Putamen (tissue), 1 donor: Measurements from ENCODE around the gene TRIP10.
A peak's percentile ranks its signal among the peaks of the same experiment; 100 is the strongest.
"Not testable (repeated sequence)": the region's sequence is repeated elsewhere in the genome, so short reads cannot be mapped to it uniquely, and the experiment has no call there.

Experiments used
- DNase-seq: peaks from one replicate; pipeline ENCODE4 v3.0.0-alpha.2; 2016; ENCODE audit warnings: low spot score

Gene TRIP10, protein sequence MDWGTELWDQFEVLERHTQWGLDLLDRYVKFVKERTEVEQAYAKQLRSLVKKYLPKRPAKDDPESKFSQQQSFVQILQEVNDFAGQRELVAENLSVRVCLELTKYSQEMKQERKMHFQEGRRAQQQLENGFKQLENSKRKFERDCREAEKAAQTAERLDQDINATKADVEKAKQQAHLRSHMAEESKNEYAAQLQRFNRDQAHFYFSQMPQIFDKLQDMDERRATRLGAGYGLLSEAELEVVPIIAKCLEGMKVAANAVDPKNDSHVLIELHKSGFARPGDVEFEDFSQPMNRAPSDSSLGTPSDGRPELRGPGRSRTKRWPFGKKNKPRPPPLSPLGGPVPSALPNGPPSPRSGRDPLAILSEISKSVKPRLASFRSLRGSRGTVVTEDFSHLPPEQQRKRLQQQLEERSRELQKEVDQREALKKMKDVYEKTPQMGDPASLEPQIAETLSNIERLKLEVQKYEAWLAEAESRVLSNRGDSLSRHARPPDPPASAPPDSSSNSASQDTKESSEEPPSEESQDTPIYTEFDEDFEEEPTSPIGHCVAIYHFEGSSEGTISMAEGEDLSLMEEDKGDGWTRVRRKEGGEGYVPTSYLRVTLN

DNA sequence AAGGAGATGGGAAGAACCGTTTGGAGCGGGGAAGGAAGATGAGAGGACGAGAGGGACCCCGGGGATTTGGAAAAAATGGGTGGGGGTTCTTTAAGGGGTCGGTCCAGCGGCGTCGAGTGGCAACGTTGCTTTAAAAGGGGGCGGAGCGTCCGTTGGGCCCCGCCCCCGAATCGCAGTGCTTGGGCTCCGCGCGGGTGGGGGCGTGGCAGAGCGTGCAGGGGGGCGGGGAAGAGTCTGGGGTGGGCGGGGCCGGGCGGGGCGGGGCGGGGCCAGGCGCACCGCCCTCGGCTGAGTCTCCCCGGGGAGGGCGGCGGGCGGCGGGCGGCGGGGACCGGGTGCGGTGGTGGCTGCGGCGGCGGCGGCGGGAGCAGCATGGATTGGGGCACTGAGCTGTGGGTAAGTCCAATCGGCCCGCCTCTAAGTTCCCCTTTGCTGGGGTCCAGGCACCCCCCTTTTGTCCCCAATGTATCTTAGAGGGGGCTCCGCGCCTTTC is at the start of gene TRIP10:
Gene TRIP10 (plus strand): TSS at position 291 of the 493 bp plus-strand sequence. CDS start 82 bp downstream, at position 373.
- peak; percentile 84 for DNase-seq

DNA sequence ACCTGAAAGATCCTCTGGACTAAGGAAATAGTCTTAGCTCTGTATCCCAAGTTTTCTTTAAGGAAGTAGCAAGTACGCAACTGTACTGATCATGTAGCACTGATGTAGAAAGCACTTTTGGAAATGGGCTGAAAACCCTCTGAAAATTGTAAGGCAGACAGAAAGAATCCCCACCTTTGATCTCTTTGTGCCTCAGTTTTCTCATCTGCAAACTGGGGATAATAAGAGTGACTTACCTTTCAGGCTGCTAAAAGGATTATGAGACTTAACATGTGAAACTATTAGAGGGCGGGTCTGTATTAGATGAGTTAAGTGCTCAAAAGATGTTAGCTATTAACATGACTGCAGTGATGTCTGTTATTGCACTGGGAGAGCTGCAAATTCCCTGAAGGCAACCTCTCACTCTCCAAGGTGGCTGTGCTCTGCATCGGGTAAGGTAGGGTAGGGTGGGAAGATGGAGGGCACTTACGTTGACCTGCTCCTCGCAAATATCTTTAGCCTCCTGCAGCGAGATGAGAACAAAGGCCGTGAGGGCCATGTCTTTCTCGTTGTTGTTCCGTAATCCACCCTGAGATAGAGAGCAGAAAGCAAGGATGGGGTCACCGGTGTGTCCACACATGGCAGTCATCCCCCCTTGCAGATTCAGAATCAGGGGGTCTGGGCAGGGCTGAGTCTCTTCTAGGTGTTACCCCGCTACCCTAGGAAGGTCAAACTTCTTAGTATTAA is 49.2 kb upstream of the TRIP10 start:
- no peak for DNase-seq

DNA sequence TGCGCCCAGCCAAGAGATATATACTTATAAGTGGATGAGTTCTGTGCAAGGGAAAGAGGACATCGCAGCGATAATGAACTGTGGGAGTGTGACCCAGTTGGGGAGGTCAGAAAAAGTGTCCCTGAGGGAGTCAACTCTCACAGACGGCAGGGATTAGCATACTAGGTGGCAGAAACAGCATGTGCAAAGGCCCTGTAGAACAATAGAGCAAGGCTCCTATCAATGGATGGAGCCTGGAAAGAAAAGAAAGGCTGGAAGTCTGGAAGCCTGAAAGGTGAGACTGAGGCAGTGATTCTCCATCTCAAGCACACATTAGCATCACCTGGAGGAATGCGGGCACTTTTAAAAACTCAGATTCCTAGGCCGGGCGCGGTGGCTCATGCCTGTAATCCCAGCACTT is 48.1 kb upstream of the TRIP10 start:
- no peak for DNase-seq

DNA sequence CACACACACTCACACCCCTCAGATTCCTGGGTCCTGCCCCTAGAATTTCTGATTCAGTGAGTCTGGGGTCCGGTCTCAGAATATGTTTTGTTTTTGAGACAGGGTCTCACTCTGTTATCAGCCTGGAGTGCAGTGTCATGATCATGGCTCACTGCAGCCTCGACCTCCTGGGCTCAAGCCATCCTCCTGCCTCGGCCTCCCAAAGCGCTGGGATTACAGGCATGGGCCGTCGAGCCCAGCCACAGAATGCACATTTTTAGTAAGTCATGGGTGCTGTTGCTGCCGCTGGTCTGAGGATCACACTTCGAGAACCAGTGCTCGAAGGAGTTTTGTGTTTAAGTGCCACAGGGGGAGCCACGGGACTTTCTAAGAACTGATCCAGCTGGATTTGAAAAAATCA is 47.5 kb upstream of the TRIP10 start:
- DNase-seq = no peak

DNA sequence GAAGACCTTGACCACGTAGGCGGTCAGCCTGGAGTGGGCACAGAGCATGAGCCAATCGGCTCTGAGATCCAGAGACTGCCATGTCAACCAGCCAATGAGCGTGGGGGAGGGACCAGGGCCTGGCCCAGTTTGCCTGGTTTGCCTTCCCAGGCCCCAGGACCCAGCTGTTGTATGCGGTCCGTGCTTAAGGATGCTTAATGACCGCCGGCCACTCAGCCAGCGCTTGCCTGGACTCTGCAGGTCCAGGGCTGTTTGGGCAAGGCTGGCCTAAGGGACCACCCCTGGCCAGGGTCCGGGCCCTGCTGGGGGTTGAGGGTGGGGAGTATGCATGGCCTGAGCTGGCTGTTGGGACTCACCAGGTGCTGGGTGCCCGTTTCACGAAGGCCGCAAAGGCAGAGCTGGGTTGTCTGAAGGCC is 46.4 kb upstream of the TRIP10 start:
- DNase-seq = no peak

DNA sequence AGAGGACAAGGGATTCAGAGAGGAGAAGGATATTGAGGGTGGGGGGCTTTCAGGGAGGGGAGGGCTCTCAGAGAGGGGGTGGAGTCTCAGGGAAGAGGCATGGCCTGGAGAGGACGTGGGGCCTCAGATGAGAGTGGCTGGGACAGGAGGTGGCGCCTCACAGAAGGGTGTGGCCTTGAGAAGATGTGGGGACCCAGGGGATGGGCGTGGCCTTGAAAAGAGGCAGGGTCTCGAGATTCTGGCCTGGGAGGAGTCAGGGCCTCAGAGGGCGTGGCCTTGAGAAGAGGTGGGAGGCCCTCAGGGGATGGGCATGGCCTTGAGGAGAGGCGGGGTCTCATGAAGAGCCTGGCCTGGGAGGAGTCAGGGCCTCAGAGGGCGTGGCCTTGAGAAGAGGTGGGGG is 45.8 kb upstream of the TRIP10 start:
- no peak for DNase-seq

DNA sequence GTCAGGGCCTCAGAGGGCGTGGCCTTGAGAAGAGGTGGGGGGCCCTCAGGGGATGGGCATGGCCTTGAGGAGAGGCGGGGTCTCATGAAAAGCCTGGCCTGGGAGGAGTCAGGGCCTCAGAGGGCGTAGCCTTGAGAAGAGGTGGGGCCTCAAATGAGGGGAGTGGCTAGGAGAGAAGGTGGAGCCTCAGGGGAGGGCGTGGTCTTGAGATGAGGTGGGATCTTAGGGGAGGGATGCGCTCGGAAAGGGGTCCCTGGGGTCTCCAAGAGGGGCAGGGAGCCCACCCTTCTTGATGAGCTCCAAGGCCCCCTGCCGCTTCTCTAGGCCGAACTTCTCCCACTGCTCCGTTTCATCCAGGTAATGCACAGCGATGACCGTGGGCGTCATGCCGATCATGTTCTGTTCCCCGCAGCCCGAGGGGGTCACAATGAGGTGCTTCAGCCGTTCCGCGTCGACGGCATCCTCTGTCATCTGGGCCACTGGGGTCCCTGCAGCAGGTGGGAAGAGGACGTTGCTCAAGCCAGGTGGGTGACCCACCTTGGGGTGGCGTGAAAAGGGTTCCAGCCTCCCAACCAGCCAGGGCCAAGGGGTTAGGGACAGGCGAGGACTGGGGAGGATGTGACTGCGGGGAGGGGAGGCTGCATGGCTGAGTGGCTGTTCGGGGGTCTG is 45.2 kb upstream of the TRIP10 start:
- DNase-seq = no peak

DNA sequence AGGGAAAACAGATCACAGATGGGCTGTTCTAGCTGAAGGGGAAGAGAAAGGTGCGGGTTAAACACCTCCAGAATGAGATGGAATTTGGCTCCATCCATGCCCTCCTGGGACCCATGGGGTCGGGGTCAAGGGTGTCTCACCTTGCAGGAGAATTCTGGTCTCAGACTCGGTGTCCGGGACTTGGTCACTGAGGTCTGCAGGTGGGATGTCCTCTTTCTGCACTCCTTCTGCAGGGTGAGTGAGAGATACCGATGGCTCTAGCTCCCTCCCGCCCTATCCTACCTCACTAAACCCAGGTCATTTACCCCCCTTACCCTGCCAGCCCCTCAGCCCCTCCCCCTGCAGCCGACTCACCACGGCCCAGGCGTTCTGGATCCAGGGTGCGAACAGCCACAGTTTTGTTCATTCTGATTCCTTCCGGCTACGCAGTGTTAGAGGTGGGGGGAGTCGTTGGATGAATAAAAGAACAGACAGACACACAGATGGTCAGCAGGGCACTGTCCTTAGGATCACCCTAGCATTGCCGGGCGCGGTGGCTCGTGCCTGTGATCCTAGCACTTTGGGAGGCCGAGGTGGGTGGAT is 43.1 kb upstream of the TRIP10 start:
- DNase-seq = no peak

DNA sequence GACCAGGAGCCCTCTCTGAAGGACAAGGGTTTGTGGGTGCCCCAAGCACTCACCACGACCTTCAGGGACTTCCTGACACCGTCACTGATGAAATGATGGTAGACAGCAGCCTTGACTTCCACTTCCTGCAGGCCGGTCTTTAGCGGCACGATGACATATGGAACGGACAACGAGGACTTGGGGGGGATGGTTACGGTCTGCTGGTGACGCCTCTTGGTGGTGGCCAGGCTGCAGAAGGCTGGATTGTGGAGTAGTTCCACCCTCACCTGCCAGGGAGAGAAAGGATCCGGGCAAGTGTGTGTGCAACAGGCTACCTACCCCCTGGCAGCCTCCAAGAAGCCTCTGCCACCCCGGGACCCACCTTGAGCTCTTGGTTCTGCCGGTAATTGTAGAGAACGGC is 42.2 kb upstream of the TRIP10 start:
- DNase-seq = no peak

DNA sequence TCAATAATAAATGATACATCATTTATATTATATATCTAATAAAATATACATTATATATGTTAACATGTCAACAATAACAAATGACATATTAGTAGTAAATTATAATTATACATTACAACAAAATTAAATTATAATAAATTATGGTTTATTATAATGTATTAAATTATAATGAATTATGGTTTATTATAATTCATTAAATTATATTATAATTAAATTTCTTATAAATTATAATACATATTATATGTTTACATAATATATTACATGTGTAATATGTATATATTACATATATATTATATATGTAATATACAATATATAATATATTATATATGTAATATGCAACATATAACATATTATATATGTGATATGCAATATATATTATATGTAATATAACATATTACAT is 39.5 kb upstream of the TRIP10 start:
- no peak for DNase-seq

DNA sequence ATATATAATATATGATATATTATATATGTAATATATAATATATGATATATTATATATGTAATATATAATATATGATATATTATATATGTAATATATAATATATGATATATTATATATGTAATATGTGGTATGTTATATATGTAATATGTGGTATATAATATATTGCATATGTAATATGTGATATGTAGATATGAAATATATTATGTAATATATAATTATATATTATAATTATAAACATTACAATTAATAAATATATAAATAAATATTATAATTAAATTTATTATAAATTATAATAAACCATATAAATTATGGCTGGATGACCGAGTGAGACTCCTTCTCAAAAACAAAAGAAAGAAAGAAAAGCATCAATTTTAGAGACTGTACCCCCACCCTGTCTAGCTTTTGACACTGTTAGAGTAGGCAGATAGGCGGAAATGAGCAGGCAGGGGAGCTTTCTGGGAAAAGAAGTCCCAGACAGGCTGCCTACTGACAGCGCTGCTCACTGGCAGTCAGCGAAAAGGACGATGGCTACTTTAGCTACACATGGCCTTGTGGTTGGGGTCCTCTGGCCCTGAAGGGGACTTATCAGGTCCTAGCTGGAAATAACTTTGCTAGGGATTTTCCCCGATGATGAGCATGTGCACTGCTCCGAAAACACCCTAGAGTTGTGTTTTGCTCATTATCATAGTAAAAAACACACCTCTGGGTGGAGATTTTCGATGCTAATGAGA is 38.7 kb upstream of the TRIP10 start:
- DNase-seq = no peak

DNA sequence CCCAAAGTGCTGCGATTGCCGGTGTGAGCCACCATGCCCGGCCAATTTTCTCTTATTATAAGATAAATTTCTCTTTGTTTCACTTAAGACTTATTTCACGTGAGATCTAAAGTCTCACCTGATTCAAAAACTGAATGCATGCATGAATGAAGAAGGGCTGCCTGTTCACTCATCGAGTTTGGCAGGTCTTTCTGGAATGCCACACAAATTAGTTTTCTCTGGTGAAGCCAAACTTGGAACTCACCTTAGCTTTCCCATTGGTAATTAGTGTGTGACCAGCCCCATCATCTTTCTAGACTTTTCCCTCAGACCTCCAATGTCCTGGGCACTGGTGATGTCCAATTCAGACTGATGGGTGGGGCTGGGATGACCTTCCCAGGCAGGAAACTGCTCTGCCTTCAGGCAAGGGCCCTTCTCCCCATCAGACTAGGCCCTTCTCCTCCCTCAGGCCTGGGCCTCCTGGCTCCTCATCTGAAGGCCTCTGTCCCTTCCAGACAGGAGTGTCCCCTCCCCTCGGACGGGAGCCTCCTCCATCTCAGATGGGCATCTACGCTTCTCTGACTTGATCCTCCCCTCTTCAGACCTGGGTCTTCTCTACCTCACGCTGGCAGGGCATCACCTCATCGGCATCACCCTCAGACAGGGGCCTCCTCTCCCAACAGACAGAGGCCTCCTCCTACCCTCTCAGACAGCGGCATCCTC is 33.4 kb upstream of the TRIP10 start:
- no peak for DNase-seq

DNA sequence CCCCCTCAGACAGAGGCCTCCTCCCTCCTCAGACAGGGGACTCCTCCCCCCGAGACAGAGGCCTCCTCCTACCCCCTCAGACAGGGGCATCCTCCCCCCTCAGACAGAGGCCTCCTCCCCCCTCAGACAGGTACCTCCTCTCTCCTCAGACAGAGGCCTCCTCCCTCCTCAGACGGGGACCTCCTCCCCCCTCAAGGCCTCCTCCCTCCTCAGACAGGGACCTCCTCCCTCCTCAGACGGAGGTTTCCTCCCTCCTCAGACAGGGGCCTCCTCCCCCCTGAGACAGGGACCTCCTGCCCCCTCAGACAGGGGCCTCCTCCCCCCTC is 32.9 kb upstream of the TRIP10 start:
- no peak for DNase-seq

DNA sequence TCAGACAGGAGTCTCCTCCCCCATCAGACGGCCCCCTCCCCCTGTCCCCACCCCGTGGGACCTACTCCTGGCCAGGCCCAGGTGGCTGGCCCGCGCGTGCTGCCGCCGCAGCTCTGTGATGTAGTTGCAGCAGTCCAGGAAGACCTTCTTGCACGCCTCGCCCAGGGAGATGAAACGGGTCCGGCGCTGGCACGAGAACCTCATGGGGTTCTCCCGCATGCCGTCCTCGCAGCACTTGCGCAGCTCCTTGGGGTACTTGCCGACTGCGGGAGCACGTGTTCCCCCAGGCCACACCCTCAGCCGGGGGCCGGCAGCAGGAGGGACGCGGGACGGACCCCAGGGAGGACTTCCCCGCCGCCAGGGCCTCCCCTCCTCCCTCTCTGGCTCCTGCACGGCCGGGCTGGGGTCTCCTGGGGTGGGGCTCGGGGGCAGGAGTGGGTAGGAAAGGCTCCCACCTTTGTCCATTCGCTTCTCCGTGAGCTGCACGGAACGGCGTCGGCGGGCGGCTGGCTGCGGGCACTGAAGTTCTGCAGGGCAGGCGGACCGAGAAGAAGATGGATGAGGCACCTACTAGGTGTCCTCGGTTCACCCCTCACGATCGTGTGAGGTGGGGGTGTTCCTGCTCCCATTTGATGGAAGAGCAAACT is 32.3 kb upstream of the TRIP10 start:
- DNase-seq = no peak

DNA sequence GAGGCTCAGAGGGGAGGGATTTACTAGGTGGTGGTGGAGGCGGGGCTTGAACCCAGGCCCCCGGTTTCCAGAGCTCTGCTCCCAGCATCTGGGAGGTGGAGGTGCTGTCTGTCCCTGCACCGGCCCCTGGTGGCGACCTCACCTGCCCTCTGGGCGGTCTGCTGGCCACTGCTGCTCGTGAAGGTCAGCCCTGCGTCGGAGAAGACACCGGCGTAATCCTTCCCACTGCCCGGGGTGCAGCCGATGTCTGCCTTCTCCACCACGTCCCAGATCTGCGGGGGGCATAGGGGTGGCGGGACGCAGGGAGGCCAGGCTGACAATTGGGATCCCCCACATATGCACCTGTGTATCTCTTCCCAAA is 31.8 kb upstream of the TRIP10 start:
- DNase-seq = no peak

DNA sequence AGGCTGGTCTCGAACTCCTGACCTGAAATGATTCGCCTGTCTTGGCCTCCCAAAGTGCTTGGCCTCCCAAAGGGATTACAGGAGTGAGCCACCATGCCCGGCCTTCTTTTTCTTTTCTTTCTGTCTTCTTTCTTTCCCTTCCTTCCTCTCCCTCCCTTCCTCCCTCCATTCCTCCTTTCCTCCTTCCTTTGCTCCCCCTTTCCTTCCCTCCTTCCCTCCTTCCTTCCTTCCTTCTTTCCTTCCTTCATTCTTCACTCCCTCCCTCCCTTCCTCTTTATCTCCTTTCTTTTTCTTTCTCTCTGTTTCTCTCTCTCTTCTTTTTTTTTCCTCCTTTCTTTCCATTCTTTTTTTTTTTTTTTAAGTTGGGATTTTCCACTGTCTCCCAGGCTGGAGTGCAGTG is 31.1 kb upstream of the TRIP10 start:
- no peak for DNase-seq

DNA sequence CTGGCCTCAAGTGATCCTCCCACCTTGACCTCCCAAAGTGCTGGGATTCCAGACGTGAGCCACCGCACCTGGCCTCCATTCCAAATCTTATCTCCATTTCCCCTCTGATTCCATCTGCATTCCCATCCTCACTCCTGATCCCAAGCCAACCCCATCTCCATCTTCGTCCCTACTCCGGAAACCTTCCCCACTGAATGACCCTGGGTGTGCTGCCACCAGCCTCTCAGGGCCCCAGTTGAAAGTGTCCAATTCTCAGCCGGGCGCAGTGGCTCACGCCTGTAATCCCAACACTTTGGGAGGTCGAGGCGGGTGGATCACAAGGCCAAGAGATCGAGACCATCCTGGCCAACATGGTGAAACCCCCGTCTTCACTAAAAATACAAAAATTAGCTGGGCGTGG is 30.6 kb upstream of the TRIP10 start:
- DNase-seq = not testable (repeated sequence)

DNA sequence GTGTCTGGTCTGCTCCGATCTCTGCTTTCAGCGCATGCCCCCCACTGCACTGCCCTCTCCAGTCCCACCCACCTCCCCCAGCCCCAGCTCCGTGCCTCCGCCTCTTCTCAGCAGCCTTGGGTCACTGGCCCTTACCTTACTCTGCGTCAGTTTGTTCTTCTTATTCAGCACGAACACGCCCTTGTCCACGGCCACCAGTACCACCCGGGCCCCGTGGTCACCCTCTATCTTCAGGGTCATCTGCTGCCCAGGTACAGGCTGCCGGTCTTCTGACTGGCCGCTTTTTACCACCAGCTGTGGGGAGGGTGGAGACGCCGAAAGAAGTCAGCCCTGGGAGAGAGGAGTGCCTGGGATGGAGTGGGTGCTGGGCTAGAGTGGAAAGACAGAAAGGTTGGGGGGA is 29.9 kb upstream of the TRIP10 start:
- DNase-seq = no peak

DNA sequence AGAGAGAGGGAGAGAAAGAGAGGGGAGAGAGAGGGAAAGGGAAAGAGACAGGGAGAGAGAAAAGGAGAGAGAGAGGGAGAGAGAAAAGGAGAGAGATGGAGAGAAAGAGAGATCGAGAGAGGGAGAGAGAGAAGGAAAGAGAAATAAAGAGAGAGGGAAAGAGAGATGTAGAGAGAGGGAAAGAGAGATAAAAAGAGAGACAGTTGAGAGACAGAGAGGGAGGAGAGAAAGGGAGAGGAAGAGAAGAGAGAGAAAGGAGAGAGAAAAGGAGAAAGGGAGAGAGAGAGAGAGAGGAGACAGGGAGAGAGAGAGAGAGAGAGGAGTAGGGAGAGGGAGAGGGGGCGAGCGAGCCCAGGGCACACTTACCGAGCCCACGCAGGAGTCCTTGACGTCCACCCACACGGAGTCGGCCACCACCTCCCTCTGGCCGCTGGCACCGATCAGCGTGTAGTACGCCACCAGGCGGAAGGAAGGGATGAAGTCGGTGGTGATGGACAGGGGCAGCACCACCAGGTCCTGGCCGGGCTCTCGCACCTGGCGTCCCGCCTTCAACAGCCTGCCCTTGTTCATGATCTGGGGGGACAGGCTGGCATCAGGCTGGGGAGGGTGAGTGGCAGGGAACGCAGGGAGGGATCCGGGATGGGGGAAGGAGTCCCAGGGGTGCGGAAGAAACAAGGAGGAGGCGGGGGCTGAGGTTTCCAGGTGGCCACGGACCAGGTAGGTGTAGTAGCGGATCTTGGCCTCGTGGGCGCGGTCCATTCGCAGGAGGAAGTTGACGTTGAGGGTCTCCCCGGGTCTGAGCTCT is 29.0 kb upstream of the TRIP10 start:
- no peak for DNase-seq

DNA sequence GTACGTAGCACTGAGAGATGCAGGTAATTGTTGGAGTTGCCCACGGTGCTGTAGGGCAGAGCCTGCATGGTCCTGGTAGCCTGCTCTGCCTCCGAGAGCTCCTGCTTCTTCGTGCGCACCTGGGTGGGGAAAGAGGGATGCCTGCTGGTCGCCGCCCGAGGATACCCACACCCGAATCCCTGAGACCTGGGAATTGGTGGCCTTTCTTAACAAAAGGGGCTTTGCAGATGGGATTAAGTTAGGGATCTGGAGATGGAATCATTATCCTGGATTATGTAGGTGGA is 28.5 kb upstream of the TRIP10 start:
- DNase-seq = no peak
